AG04450 (cell line): Measurements from ENCODE around the gene PPM1B. TPM values are rescaled to one million over a fixed set of nuclear protein-coding genes. Genes with fewer than 3 reads are reported as not detected.

Experiments used
- CTCF ChIA-PET: fragments of 300-600, 350-600 bp; formaldehyde crosslinking; extraction: SDS; loops from one replicate; lab custom pipeline; 2022; ENCODE audit warnings: antibody characterized with exemption, inconsistent platforms; lab: Charles Lee
- POLR2A ChIA-PET: fragments of 350-600 bp; formaldehyde crosslinking; extraction: SDS; loops from one replicate; lab custom pipeline; 2021; ENCODE audit warnings: antibody characterized with exemption, inconsistent platforms; lab: Yijun Ruan, JAX
- DNase-seq: peaks from one replicate; pipeline ENCODE4 v3.0.0-alpha.2; 2011; ENCODE audit warnings: low read depth, low spot score
- H3K27ac ChIP-seq: one replicate; pipeline ENCODE4 v1.5.1; 2012; ENCODE audit warnings: low read depth, low read length, control low read depth
- H3K27me3 ChIP-seq: one replicate; pipeline ENCODE4 v1.6.0; 2012; ENCODE audit warnings: low read length; ENCODE audit not compliant: control insufficient read depth, insufficient read depth
- H3K4me3 ChIP-seq: 2 replicates; pipeline ENCODE4 v1.5.1; 2011; ENCODE audit warnings: mild to moderate bottlenecking, low read depth, low read length, control low read depth
- H3K9me3 ChIP-seq: 2 replicates; pipeline ENCODE4 v1.5.1; 2012; ENCODE audit warnings: low read length; ENCODE audit not compliant: control insufficient read depth, insufficient read depth
- polyA plus RNA-seq: library from polyadenylated mRNA; depleted of rRNA; stranded (reverse); fragments of >200 nt; gene quantifications from 2 replicates; pipeline ENCODE4 v1.2.3, GENCODE V29; 2011; rRNA removed
- small RNA-seq: library from RNA; depleted of rRNA; stranded (forward); fragments of <200 nt; gene quantifications from one replicate; pipeline ENCODE3, GENCODE V24; 2012; ENCODE audit warnings: low read depth; ENCODE audit not compliant: insufficient read length
- TF ChIP-seq, protein P1 (sequence below): IDR thresholded peaks from 2 replicates; pipeline ENCODE4 v1.5.1; 2011; ENCODE audit warnings: low read depth, low read length, control low read depth, inconsistent platforms

The PPM1B gene
- polyA plus RNA-seq, 1 experiment, result 29.1 TPM

DNA sequence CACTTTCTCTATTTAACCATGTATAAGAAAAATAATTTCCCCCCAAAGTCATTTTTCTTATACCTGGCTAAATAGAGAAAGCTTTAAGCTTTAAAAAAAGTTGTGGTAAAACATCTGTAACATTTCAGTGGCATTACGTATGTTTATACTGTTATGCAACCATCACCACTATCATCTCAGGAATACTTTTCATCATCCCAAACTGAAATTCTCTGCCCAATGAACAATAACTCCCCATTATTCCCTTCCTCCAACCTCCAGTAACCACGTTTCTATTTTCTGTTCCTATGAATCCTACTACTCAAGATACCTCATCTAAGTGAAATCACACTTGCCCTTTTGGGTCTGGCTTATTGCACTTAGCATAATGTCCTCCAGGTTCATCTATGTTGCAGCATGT is 104.9 kb downstream of the PPM1B start:
- Histone ChIP-seq H3K4me3 (no peak overlapping the region), H3K27me3 (no peaks in the 10 kb centered on the region), H3K27ac (no peak overlapping the region), H3K9me3 (peaks cover 6% of the 10 kb centered on the region; the same call in 1 of the 2 replicates)
- ChIA-PET CTCF (interaction anchor here (0.7 to 1.5 kb wide), 2 partner anchors 29 to 31 kb away, joined by 4 read pairs; no protein-coding TSS in a partner anchor), POLR2A (no interaction called here)
- no peak for DNase-seq
- TF ChIP-seq, protein P1, sequence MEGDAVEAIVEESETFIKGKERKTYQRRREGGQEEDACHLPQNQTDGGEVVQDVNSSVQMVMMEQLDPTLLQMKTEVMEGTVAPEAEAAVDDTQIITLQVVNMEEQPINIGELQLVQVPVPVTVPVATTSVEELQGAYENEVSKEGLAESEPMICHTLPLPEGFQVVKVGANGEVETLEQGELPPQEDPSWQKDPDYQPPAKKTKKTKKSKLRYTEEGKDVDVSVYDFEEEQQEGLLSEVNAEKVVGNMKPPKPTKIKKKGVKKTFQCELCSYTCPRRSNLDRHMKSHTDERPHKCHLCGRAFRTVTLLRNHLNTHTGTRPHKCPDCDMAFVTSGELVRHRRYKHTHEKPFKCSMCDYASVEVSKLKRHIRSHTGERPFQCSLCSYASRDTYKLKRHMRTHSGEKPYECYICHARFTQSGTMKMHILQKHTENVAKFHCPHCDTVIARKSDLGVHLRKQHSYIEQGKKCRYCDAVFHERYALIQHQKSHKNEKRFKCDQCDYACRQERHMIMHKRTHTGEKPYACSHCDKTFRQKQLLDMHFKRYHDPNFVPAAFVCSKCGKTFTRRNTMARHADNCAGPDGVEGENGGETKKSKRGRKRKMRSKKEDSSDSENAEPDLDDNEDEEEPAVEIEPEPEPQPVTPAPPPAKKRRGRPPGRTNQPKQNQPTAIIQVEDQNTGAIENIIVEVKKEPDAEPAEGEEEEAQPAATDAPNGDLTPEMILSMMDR, result no peak

DNA sequence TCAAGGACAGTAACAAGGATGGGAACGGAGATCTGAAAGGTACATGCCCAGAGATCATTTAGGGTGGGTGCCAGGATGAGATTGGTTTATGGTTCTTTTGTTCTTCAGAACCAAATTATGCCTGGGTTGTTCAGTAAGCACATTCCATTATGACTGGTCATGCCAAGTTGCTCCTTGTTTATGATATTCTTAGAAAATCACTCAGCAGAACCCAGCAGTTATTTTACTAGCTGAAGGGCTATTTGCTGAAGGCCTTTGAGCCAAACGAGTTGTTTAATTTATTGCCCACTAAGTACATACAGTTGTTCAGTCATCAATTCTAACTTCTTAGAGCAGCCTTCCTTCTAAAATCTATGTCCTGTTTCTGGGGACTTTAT is 107.2 kb downstream of the PPM1B start:
- POLR2A ChIA-PET, result no interaction called here
- Histone ChIP-seq H3K27ac (no peak overlapping the region), H3K4me3 (no peak overlapping the region), H3K27me3 (peaks cover 1% of the 10 kb centered on the region), H3K9me3 (no peaks in the 10 kb centered on the region; the same call in 1 of the 2 replicates)
- CTCF ChIA-PET, result interaction anchor here (2.4 kb wide), 1 partner anchor 117 kb away, joined by 10 read pairs; no protein-coding TSS in a partner anchor
- no peak for DNase-seq
- TF ChIP-seq, protein P1, result no peak

DNA sequence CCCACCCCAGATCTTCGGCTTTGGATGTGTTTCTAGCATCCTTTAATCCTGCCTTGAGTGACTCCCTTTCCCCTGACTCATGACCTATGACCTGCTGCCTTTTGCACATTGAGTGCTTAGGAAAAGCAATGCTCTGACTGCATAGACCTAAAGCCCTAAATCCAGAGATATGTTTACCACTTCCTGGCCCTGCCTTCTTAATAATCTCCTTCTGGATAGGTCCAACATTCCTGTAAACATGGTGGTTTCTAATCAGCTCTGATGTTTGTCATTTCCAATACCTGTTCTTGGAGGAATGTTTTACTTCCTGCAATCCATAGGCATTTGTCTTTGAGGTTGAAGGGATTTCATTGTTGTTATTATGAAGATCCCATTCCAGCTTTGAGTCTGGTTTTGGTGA is 108.9 kb downstream of the PPM1B start:
- TF ChIP-seq, protein P1, result no peak
- no peak overlapping the region for H3K4me3 ChIP-seq
- POLR2A ChIA-PET, result no interaction called here
- no peak overlapping the region for H3K27ac ChIP-seq
- H3K9me3 ChIP-seq, result no peaks in the 10 kb centered on the region; the same call in 1 of the 2 replicates
- H3K27me3 ChIP-seq, result peaks cover 6% of the 10 kb centered on the region
- DNase-seq, result no peak
- CTCF ChIA-PET, result interaction anchor here (2.4 kb wide), 1 partner anchor 115 kb away, joined by 10 read pairs; no protein-coding TSS in a partner anchor

- TF ChIP-seq, protein P1, result no peak
Observed at GRCh38 chr2:44280869-44281268, 112.2 kb downstream of the PPM1B start.

More at GRCh38 chr2:44280869-44281268, 112.2 kb downstream of the PPM1B start:
- Histone ChIP-seq H3K27me3 (peaks cover 8% of the 10 kb centered on the region), H3K4me3 (no peak overlapping the region), H3K9me3 (no peaks in the 10 kb centered on the region), H3K27ac (no peak overlapping the region)
- CTCF ChIA-PET, result interaction anchor here (1.0 kb wide), 1 partner anchor 11 kb away, joined by 3 read pairs; no protein-coding TSS in a partner anchor
- POLR2A ChIA-PET, result no interaction called here
- no peak for DNase-seq

Small RNAs within 50 kb of the gene (small RNA-seq; reads per million reads assigned to genes)
- not detected for gene RNU6-566P

Other genes starting within 250 kb of the PPM1B start
- gene LRPPRC, start 172.9 kb upstream of the PPM1B start, polyA plus RNA-seq, result 58.1 and 86.9 TPM in 2 replicates
- 0.07 and 0.09 TPM in 2 replicates for gene SLC3A1, start 106.6 kb downstream of the PPM1B start, polyA plus RNA-seq
- 54.6 and 79.6 TPM in 2 replicates for gene PREPL, start 192.6 kb downstream of the PPM1B start, polyA plus RNA-seq
- gene CAMKMT, start 193.1 kb downstream of the PPM1B start, polyA plus RNA-seq, result 8.0 and 10.2 TPM in 2 replicates